Naive thymus-derived CD4-positive, alpha-beta T cell (primary cell): Measurements from ENCODE around the gene USH1G. TPM values are rescaled to one million over a fixed set of nuclear protein-coding genes. Genes with fewer than 3 reads are reported as not detected.

Source experiments
- polyA plus RNA-seq, 2 donors: library from polyadenylated mRNA; unstranded; fragments of 300-500 nt; fragmentation: Illumina TruSeq; gene quantifications; one replicate each; pipeline ENCODE4 v1.2.3, GENCODE V29; 2021
- total RNA-seq, 6 experiments: library from RNA in 5 of 6; stranded (reverse) in 5 of 6; gene quantifications; 1 replicate in 5 of 6; 2 replicates in 1 of 6; pipeline ENCODE4 v1.2.3 and lab custom pipeline; 2021 to 2026

USH1G gene
- total and polyA plus RNA-seq, 7 experiments from 2014 or later: not detected

Other genes starting within 250 kb of the USH1G start
- gene CD300LF, start 210.3 kb downstream of the USH1G start, total RNA-seq: 10 to 100 TPM in 1 of 5 experiments, 1 to 10 TPM in 1, under 1 TPM in 2, not detected in 1; 0.46 to 41.0 (median 2.7) TPM
- gene CD300LF, start 210.3 kb downstream of the USH1G start, polyA plus RNA-seq: not detected
- 10 to 100 TPM; 23.6 to 58.5 (median 34.4) TPM for gene RAB37, start 186.0 kb downstream of the USH1G start, total RNA-seq
- gene RAB37, start 186.0 kb downstream of the USH1G start, polyA plus RNA-seq: 10 to 100 TPM; 30.4 to 30.7 TPM
- gene NHERF1, start 174.6 kb downstream of the USH1G start, total RNA-seq: 100 to 1,000 TPM in 4 of 5 experiments, 10 to 100 TPM in 1; 93.1 to 279 (median 156) TPM
- 100 to 1,000 TPM; 273 to 393 TPM for gene NHERF1, start 174.6 kb downstream of the USH1G start, polyA plus RNA-seq
- 10 to 100 TPM; 41.4 to 78.8 (median 56.9) TPM for gene NAT9, start 146.9 kb downstream of the USH1G start, total RNA-seq
- gene NAT9, start 146.9 kb downstream of the USH1G start, polyA plus RNA-seq: 10 to 100 TPM; 16.8 to 37.9 TPM
- under 1 TPM in 2 of 5 experiments, not detected in 3; 0.12 to 0.15 TPM for gene GRIN2C, start 63.4 kb downstream of the USH1G start, total RNA-seq
- gene GRIN2C, start 63.4 kb downstream of the USH1G start, polyA plus RNA-seq: not detected
- 10 to 100 TPM in 3 of 5 experiments, 1 to 10 TPM in 2; 4.7 to 39.5 (median 11.7) TPM for gene FDXR, start 50.3 kb downstream of the USH1G start, total RNA-seq
- gene FDXR, start 50.3 kb downstream of the USH1G start, polyA plus RNA-seq: 1 to 10 TPM; 5.4 to 6.4 TPM
- not detected for gene FADS6, start 29.6 kb downstream of the USH1G start, total RNA-seq
- under 1 TPM in 1 of 2 donors, not detected in 1; 0.14 TPM for gene FADS6, start 29.6 kb downstream of the USH1G start, polyA plus RNA-seq
- gene OTOP2, start 1.0 kb upstream of the USH1G start, total RNA-seq: not detected
- gene OTOP2, start 1.0 kb upstream of the USH1G start, polyA plus RNA-seq: not detected
- not detected for gene OTOP3, start 12.6 kb upstream of the USH1G start, total RNA-seq
- not detected for gene OTOP3, start 12.6 kb upstream of the USH1G start, polyA plus RNA-seq
- gene HID1, start 49.5 kb upstream of the USH1G start, total RNA-seq: 10 to 100 TPM in 4 of 5 experiments, under 1 TPM in 1; 0.60 to 25.2 (median 14.8) TPM
- gene HID1, start 49.5 kb upstream of the USH1G start, polyA plus RNA-seq: 1 to 10 TPM; 4.8 to 7.0 TPM
- gene CDR2L, start 64.4 kb upstream of the USH1G start, total RNA-seq: under 1 TPM in 3 of 5 experiments, not detected in 2; 0.08 to 0.17 (median 0.16) TPM
- not detected for gene CDR2L, start 64.4 kb upstream of the USH1G start, polyA plus RNA-seq
- 10 to 100 TPM; 11.7 to 46.1 (median 23.0) TPM for gene MRPL58, start 89.4 kb upstream of the USH1G start, total RNA-seq
- gene MRPL58, start 89.4 kb upstream of the USH1G start, polyA plus RNA-seq: 10 to 100 TPM; 55.3 to 71.4 TPM
- 100 to 1,000 TPM; 113 to 195 (median 161) TPM for gene ATP5PD, start 123.7 kb upstream of the USH1G start, total RNA-seq
- 100 to 1,000 TPM; 362 to 478 TPM for gene ATP5PD, start 123.7 kb upstream of the USH1G start, polyA plus RNA-seq
- gene KCTD2, start 124.0 kb upstream of the USH1G start, total RNA-seq: 10 to 100 TPM; 19.5 to 35.7 (median 23.0) TPM
- gene KCTD2, start 124.0 kb upstream of the USH1G start, polyA plus RNA-seq: 1 to 10 TPM; 4.8 to 8.7 TPM
- gene SLC16A5, start 164.7 kb upstream of the USH1G start, total RNA-seq: 10 to 100 TPM in 4 of 5 experiments, 1 to 10 TPM in 1; 9.2 to 26.3 (median 24.5) TPM
- gene SLC16A5, start 164.7 kb upstream of the USH1G start, polyA plus RNA-seq: 1 to 10 TPM; 5.9 to 7.6 TPM
- 10 to 100 TPM in 4 of 5 experiments, 1 to 10 TPM in 1; 5.8 to 18.9 (median 17.8) TPM for gene ARMC7, start 186.7 kb upstream of the USH1G start, total RNA-seq
- 1 to 10 TPM; 1.8 to 4.4 TPM for gene ARMC7, start 186.7 kb upstream of the USH1G start, polyA plus RNA-seq
- gene NT5C, start 208.5 kb upstream of the USH1G start, total RNA-seq: 10 to 100 TPM; 23.4 to 54.8 (median 37.5) TPM
- gene NT5C, start 208.5 kb upstream of the USH1G start, polyA plus RNA-seq: 10 to 100 TPM; 31.1 to 33.1 TPM
- gene JPT1, start 231.3 kb upstream of the USH1G start, total RNA-seq: 100 to 1,000 TPM in 1 of 5 experiments, 10 to 100 TPM in 4; 12.3 to 227 (median 29.3) TPM
- gene JPT1, start 231.3 kb upstream of the USH1G start, polyA plus RNA-seq: 10 to 100 TPM; 70.0 to 72.3 TPM